GM21390 (cell line): ENCODE data around the gene TUBB8B.
"Not testable (repeated sequence)": the region's sequence is repeated elsewhere in the genome, so short reads cannot be mapped to it uniquely, and the experiment has no call there.

Experiments
- ATAC-seq: cut with Tn5 transposase; IDR thresholded peaks from one replicate; pipeline ENCODE4 v1.9.1; 2021; ENCODE audit not compliant: unreplicated experiment

TUBB8B gene

DNA sequence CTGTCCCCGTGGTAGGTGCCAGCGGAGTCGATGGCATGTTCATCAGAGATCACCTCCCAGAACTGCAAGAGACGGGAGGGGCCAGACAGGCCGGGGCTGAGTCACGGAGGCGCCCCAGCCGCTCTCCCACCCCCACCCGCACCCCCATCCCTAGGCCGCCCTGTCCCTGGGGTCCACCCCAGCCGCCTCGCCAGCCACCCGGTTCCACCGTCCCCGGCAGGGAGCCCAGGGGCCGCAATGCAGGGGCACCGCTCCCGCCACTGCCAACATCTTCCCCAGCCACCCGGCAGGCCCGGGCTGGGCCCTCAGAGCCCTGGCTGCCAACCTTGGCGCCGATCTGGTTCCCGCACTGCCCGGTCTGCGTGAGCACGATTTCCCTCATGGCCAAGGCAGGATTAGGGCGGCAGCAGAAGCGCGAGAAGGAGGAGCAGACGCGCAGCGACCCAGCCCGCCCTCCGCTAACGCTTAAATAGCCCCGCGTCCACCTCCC lies at the start of gene TUBB8B:
Gene TUBB8B (minus strand): TSS at position 440 of the 490 bp plus-strand sequence. CDS start 58 bp downstream, at position 382.
- ATAC-seq: not testable (repeated sequence)

GRCh38 chr18:97252-97914 lies 48.0 kb upstream of the TUBB8B start:
- ATAC-seq: peak; percentile 98

DNA sequence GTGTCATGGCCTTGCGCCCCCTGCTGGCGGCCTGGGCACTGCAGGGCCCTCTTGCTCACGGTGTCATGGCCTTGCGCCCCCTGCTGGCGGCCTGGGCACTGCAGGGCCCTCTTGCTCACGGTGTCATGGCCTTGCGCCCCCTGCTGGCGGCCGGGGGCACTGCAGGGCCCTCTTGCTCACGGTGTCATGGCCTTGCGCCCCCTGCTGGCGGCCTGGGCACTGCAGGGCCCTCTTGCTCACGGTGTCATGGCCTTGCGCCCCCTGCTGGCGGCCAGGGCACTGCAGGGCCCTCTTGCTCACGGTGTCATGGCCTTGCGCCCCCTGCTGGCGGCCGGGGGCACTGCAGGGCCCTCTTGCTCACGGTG lies 47.3 kb upstream of the TUBB8B start:
- not testable (repeated sequence) for ATAC-seq

DNA sequence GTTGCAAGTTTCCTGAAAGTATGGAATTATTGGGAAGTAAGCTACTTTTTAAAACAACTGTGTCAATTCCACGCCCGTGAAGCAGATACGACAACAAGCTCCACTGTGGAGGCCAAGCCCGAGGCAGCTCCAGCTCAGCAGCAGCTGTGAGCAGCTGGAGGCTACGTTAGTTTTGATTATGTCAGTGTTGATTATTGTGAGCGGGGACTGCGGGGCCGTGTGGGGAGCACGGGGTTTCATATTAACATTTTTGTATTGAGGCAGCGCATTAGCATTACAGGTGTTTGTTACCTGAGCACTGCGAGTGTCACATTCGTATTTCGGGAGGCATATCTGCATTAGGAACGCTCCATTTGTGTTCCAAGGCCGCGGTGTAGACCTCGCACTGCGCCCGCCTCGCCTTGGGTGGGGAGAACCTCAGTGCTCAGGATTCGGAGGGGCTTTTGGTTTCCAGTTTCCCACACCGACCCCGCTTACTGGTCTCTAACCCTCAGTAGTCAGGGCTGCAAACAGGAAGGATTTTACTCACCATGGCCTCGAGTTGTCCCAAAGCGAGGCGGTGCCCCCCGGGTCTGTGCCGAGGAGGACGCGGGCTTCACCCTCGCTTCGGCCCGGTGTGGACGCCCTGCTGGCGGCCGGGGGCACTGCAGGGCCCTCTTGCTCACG lies 46.8 kb upstream of the TUBB8B start:
- ATAC-seq: not testable (repeated sequence)

DNA sequence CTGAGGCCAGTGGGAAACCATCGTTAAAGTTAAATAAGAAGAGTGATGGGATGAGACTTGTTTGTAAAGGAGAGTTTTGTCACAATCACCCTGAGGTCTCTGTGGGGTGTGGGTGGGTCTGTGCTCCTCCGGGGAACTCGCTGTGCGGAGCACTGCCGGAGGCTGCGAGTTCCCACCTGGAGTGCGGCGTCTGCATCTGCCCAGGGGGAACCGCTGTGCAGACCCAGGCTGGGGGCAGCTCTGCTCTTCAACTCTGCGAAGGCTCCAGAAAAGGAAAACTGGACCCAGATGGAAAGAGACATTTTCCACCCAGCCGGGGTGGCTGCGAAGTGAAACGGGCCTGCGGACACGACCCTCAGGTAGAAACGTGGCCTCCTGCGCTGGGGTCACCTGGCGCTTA lies 46.2 kb upstream of the TUBB8B start:
- ATAC-seq: not testable (repeated sequence)

GRCh38 chr18:93897-94408 lies 44.5 kb upstream of the TUBB8B start:
- not testable (repeated sequence) for ATAC-seq

GRCh38 chr18:91561-91960 lies 42.1 kb upstream of the TUBB8B start:
- ATAC-seq: not testable (repeated sequence)

DNA sequence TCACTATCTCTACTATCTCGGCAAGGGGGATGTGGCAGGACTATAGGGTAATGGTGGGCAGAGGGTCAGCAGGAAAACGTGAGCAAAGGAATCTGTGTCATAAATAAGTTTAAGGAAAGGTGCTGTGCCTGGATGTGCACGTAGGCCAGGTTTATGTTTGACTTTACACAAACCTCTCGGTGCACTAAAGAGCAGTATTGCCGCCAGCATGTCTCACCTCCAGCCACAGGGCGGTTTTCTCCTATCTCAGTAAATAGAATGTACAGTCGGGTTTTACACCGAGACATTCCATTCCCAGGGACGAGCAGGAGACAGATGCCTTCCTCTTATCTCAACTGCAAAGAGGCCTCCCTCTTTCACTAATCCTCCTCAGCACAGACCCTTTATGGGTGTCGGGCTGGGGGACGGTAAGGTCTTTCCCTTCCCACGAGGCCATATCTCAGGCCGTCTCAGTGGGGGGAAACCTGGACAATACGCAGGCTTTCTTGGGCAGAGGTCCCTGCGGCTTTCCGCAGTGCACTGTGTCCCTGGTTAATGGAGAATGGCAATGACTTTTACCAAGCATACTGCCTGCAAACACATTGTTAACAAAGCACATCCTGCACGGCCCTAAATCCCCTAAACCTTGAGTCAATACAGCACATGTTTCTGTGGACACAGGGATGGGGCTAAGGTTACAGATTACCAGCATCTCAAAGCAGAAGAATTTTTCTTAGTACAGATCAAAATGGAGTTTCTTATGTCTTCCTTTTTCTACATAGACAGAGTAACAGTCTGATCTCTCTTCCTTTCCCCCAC lies 41.2 kb upstream of the TUBB8B start:
- not testable (repeated sequence) for ATAC-seq

DNA sequence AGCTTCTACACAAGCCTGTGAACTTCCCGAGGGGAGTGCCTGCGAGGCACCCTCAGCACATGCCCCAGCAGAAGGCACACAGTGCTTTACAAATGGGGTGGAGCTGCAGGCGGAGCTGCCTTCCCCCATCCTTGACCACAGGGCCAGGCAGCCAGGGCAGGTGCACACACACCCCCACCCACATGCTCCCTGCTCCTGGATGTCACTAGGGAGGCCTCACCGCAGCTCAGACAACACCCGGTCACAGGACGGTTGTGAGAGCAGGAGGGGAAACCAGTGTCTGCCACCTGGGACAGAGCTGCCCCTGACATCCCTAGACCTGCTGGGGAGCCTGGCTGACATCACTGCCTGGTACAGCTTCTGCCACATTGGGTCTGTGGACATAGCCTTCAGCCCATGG lies 39.7 kb upstream of the TUBB8B start:
- not testable (repeated sequence) for ATAC-seq

DNA sequence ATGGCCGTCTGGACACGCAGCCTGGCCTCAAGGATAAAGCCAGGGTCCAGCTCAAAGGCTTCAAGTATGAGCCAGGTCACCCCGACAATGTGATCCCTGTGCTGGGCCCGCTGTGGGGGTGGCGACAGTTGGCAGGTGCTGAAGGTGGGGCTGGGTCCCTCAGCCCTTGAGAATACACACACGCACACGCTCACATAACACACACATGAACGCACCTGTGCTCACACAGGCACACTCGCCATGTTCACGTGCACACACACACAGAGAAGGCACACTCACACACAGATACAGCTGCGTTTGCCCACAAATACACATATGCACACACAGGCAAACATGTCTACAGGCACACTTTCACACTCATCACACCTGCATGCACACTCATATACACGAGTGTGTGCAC lies 35.4 kb upstream of the TUBB8B start:
- ATAC-seq: not testable (repeated sequence)

GRCh38 chr18:82626-83209 lies 33.3 kb upstream of the TUBB8B start:
- not testable (repeated sequence) for ATAC-seq

DNA sequence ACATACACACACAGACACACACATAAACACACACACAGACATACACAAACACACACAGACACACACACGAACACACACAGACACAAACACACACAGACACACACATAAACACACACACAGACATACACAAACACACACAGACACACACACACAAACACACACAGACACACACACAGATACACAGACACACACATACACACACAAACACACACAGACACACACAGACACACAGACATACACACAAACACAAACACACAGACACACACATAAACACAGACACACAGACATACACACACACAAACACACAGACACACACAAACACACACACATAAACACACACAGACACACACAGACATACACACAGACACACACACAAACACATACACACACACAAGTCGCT lies 31.5 kb upstream of the TUBB8B start:
- not testable (repeated sequence) for ATAC-seq

- not testable (repeated sequence) for ATAC-seq
These were observed 30.8 kb upstream of the TUBB8B start for GRCh38 chr18:80202-80601.

GRCh38 chr18:75525-76160 lies 26.2 kb upstream of the TUBB8B start:
- not testable (repeated sequence) for ATAC-seq

DNA sequence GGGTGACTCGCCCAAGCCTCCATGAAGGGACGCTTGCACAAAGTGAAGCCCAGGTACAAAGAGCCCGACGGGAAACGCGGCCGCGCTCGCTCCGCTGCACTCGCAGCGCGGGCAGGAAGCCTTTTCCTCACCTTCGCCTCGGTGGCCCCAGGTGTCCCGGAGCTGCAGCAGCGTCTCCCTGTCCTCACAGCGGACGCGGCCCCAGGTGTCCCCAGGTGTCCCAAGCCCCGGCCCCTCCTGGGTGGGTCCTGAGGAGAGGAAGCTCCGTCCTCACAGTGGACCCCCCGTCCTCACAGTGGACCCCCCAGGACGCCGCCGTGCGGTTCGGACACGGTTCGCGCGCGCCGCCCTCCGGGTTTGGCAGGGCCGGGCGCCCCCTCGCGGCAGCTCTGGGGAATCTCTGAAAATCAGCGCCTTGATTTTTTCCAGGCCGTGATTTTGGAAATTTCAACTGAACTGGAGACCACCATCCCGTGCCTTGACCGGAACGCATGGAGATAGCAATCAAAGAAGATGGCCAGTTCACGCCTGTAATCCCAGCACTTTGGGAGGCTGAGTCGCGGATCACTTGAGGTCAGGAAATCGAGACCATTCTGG lies 23.9 kb upstream of the TUBB8B start:
- ATAC-seq: not testable (repeated sequence)

GRCh38 chr18:67701-68100 lies 18.3 kb upstream of the TUBB8B start:
- not testable (repeated sequence) for ATAC-seq

DNA sequence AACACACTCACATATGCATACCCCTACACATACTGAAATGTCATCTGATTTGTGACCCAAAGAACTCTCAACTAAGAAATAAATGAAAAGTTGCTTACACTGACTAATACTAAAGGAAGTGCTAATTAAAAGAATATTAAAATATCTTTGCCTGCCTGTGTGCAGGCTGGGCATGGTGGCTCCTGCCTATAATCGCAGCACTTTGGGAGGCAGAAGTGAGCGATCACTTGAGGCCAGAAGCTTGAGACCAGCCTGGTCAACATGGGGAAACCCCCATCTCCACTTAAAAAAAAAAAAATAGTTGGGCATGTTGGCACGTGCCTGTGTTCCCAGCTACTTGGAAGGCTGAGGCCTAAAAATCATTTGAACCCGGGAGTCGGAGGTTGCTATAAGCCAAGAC lies 14.9 kb upstream of the TUBB8B start:
- ATAC-seq: not testable (repeated sequence)

DNA sequence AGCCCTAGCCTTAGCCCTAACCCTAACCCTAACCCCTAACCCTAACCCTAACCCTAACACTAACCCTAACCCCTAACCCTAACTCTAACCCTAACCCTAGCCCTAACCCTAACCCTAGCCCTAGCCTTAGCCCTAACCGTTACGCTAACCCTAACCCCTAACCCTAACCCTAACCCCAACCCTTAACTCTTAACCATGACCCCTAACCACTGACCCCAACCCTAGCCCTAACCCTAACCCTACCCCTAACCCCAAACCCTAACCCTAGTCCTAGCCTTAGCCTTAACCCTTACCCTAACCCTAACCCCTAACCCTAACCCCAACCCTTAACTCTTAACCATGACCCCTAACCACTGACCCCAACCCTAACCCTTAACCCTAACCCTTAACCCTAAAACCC lies 14.2 kb upstream of the TUBB8B start:
- ATAC-seq: not testable (repeated sequence)

GRCh38 chr18:54388-54787 lies 5.0 kb upstream of the TUBB8B start:
- not testable (repeated sequence) for ATAC-seq

- not testable (repeated sequence) for ATAC-seq
These were observed 719 bp downstream of the TUBB8B start for GRCh38 chr18:48696-49095.
